OCI-LY1 (cell line): Measurements from ENCODE around the gene CACNA1C.

Experiments used
- H2AFZ ChIP-seq: fragments of 200-600 bp; sonication (generic), shearing (Covaris generic); 2 replicates; pipeline ENCODE4 v1.6.0; 2014; ENCODE audit warnings: antibody characterized with exemption, mild to moderate bottlenecking, low read length
- H3F3A ChIP-seq: fragments of 200-600 bp; sonication (generic), shearing (Covaris generic); 2 replicates; pipeline ENCODE4 v1.6.0; 2014; ENCODE audit warnings: mild to moderate bottlenecking, antibody characterized with exemption, low read length, moderate library complexity; ENCODE audit not compliant: insufficient read depth
- H3K27ac ChIP-seq: fragments of 200-600 bp; sonication (generic); 2 replicates; pipeline ENCODE4 v1.5.1; 2014; ENCODE audit warnings: low read length, mixed run types, mild to moderate bottlenecking, low read depth; ENCODE audit not compliant: poor library complexity, severe bottlenecking
- H3K27me3 ChIP-seq: fragments of 200-600 bp; sonication (generic); 2 replicates; pipeline ENCODE4 v1.6.0; 2014; ENCODE audit warnings: antibody characterized with exemption, mild to moderate bottlenecking, low read length, moderate library complexity; ENCODE audit not compliant: insufficient read depth
- H3K36me3 ChIP-seq: fragments of 200-600 bp; sonication (generic); 2 replicates; pipeline ENCODE4 v1.6.1; 2014; ENCODE audit warnings: mild to moderate bottlenecking, antibody characterized with exemption, low read length, moderate library complexity, mixed read lengths; ENCODE audit not compliant: insufficient read depth
- H3K4me1 ChIP-seq: fragments of 200-600 bp; sonication (generic); 2 replicates; pipeline ENCODE4 v1.5.1; 2014; ENCODE audit warnings: mild to moderate bottlenecking, low read length, moderate library complexity; ENCODE audit not compliant: insufficient read depth, severe bottlenecking
- H3K4me2 ChIP-seq: fragments of 200-600 bp; sonication (generic), shearing (Covaris generic); 2 replicates; pipeline ENCODE4 v1.6.1; 2014; ENCODE audit warnings: low read length
- H3K4me3 ChIP-seq: fragments of 200-600 bp; sonication (generic); 2 replicates; pipeline ENCODE4 v1.5.1; 2014; ENCODE audit warnings: low read length, low read depth, mild to moderate bottlenecking, mixed read lengths; ENCODE audit not compliant: poor library complexity, severe bottlenecking
- H3K79me2 ChIP-seq: fragments of 200-600 bp; shearing (Covaris generic); 2 replicates; pipeline ENCODE4 v1.6.1; 2016; ENCODE audit warnings: mixed run types, low read length, mixed read lengths; ENCODE audit not compliant: insufficient read depth
- H3K9ac ChIP-seq: fragments of 200-600 bp; sonication (generic), shearing (Covaris generic); 2 replicates; pipeline ENCODE4 v1.6.1; 2014; ENCODE audit warnings: mild to moderate bottlenecking, low read length, mixed read lengths
- H3K9me2 ChIP-seq: fragments of 200-600 bp; sonication (generic), shearing (Covaris generic); 2 replicates; pipeline ENCODE4 v1.6.1; 2014; ENCODE audit warnings: low read depth, mild to moderate bottlenecking, low read length, mixed read lengths
- H3K9me3 ChIP-seq: fragments of 200-600 bp; shearing (Covaris generic); 2 replicates; pipeline ENCODE4 v1.6.1; 2014; ENCODE audit warnings: low read length, mixed read lengths
- H4K20me1 ChIP-seq: fragments of 200-600 bp; sonication (generic), shearing (Covaris generic); 2 replicates; pipeline ENCODE4 v1.6.0; 2016; ENCODE audit warnings: mild to moderate bottlenecking, low read length; ENCODE audit not compliant: insufficient read depth
- EZH2 ChIP-seq: fragments of 200-600 bp; sonication (generic), shearing (Covaris generic); IDR thresholded peaks from 2 replicates; pipeline ENCODE4 v1.8.0; 2017; ENCODE audit warnings: borderline replicate concordance, mixed run types, mild to moderate bottlenecking, antibody characterized with exemption, low read length, moderate library complexity, mixed read lengths
- TF ChIP-seq, protein P1 (sequence below): fragments of 200-600 bp; sonication (generic), shearing (Covaris generic); IDR thresholded peaks from 2 replicates; pipeline ENCODE4 v1.5.1; 2017; ENCODE audit warnings: mild to moderate bottlenecking, antibody characterized with exemption, low read length, moderate library complexity, mixed read lengths

The CACNA1C gene

DNA sequence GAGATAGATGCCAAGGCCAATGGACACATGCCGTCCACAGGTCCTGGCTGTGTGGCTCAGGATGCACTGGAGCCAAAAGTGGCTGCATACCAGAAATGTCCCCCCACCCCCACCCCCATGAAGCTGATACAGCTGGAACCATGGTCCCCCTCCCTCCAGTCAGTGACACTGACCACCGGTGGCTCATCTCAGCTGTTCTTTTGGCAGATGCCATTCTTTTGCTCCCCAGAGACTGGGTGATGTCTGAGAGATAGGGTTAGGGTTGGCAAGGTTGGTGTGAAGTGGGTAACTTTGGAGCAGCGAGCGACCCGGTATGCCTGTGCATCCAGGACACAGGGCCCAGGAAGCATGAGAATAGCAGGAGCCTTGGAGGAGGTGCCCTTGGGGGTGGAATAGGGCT is 285.6 kb downstream of the CACNA1C start:
- TF ChIP-seq EZH2, result no peak
- TF ChIP-seq, protein P1, sequence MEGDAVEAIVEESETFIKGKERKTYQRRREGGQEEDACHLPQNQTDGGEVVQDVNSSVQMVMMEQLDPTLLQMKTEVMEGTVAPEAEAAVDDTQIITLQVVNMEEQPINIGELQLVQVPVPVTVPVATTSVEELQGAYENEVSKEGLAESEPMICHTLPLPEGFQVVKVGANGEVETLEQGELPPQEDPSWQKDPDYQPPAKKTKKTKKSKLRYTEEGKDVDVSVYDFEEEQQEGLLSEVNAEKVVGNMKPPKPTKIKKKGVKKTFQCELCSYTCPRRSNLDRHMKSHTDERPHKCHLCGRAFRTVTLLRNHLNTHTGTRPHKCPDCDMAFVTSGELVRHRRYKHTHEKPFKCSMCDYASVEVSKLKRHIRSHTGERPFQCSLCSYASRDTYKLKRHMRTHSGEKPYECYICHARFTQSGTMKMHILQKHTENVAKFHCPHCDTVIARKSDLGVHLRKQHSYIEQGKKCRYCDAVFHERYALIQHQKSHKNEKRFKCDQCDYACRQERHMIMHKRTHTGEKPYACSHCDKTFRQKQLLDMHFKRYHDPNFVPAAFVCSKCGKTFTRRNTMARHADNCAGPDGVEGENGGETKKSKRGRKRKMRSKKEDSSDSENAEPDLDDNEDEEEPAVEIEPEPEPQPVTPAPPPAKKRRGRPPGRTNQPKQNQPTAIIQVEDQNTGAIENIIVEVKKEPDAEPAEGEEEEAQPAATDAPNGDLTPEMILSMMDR, result no peak
- H3K9ac ChIP-seq, result no peak overlapping the region
- H3K36me3 ChIP-seq, result no peaks in the 10 kb centered on the region; the same call in 1 of the 2 replicates
- no peaks in the 10 kb centered on the region for H3F3A ChIP-seq
- H3K27ac ChIP-seq, result no peak overlapping the region
- H2AFZ ChIP-seq, result no peak overlapping the region
- peaks cover 10% of the 10 kb centered on the region for H3K27me3 ChIP-seq
- H3K4me1 ChIP-seq, result no peaks in the 10 kb centered on the region
- H3K9me2 ChIP-seq, result no peaks in the 10 kb centered on the region
- H3K9me3 ChIP-seq, result no peaks in the 10 kb centered on the region
- H3K79me2 ChIP-seq, result no peaks in the 10 kb centered on the region
- H3K4me2 ChIP-seq, result no peak overlapping the region
- H4K20me1 ChIP-seq, result no peaks in the 10 kb centered on the region
- H3K4me3 ChIP-seq, result no peak overlapping the region

DNA sequence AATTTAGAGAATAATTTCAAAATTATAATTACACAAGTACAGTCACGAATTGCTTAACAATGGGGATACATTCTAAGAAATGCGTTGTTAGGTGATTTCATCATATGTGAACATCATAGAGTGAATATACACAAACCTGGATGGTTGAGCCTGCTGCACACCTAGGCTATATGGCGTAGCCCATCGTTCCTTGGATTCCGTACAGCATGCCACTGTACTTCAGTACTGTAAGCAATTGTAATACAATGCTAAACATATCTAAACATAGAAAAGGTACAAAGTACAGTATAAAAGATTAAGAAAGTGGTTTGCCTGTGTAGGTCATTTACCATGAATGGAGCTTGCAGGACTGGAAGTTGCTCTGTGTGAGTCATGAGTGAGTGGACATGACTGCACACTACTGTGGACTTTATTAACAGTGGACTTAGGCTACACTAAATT is 286.2 kb downstream of the CACNA1C start:
- no peaks in the 10 kb centered on the region for H3K79me2 ChIP-seq
- H3K4me3 ChIP-seq, result no peak overlapping the region
- no peak overlapping the region for H3K4me2 ChIP-seq
- no peaks in the 10 kb centered on the region for H3K4me1 ChIP-seq
- 0 out of 2 replicates have a peak, but pooled peaks cover 5% of the 10 kb centered on the region for H3K27me3 ChIP-seq
- no peaks in the 10 kb centered on the region for H3K36me3 ChIP-seq
- H3K9me2 ChIP-seq, result no peaks in the 10 kb centered on the region
- TF ChIP-seq, protein P1, result no peak
- no peak for TF ChIP-seq EZH2
- no peaks in the 10 kb centered on the region for H3F3A ChIP-seq
- no peaks in the 10 kb centered on the region for H3K9me3 ChIP-seq
- H4K20me1 ChIP-seq, result no peaks in the 10 kb centered on the region
- no peak overlapping the region for H3K9ac ChIP-seq
- H3K27ac ChIP-seq, result no peak overlapping the region
- H2AFZ ChIP-seq, result no peak overlapping the region

DNA sequence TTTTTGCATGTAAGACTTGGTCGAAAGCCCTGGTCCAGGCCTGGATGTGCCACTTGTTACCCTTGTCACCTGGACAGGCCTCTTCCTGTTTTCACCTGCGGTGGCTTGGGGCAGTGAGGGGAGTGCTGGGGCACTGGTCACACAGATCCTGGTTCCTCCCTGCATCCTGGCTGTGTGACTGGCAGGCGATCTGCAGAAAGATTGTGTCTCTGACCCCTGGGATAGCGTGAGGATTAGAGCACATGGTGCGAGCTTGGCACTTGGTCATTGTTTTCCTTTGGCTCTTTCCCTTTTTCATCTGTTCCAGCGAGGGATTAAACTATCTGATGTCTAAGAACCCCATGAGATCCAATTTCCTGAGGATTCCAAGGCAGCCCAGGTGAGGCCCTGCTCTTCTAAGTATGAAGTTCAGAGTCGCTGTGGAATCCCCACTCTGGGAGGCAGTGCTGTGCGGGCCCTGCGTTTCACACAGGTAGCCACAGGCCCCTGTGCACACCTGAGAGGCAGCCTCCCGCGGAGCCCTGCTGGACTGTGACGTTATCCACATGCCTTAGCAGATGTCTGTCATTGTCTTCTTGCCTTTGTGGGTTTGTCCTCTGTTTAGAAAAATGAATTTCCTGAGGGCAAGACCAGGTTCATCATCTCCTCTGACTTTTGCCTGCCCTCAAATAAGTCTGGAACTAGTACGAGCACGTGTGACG is 288.4 kb downstream of the CACNA1C start:
- Histone ChIP-seq H3F3A (no peaks in the 10 kb centered on the region), H3K4me2 (no peak overlapping the region), H3K9me3 (no peaks in the 10 kb centered on the region), H3K79me2 (no peaks in the 10 kb centered on the region), H4K20me1 (no peaks in the 10 kb centered on the region), H3K36me3 (no peaks in the 10 kb centered on the region), H2AFZ (no peak overlapping the region), H3K9ac (no peak overlapping the region), H3K27me3 (peaks cover 9% of the 10 kb centered on the region; the same call in 1 of the 2 replicates), H3K9me2 (no peaks in the 10 kb centered on the region), H3K4me3 (no peak overlapping the region), H3K27ac (no peak overlapping the region), H3K4me1 (no peaks in the 10 kb centered on the region)
- TF ChIP-seq, protein P1, result no peak
- TF ChIP-seq EZH2, result no peak
